ENCODE measurements around the gene MYO10.

MYO10 gene

DNA sequence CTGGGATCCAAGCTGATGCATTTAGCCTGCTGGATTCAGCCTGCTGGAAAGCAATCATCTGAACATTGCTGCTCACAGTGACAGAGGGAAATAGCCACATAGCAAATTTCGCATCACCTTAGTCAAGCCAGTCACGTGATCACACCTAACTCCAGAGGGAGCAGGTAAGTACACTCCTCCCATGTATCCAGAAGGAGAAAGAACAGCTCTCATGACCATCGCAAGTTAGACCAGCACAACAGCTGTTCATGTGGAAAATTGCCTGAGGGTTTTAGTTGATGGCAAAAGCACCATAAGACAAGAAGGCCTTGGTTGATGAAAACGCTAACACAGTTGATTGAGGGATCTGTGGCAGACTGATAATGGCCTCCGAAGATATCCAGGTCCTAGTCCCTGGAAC lies 34.2 kb upstream of the MYO10 start:
- no peaks in the 10 kb centered on the region for H3K9me3 ChIP-seq (ENCODE audit: control insufficient read depth in 2 of 2, low read length in 2 of 2)
- H3K36me3 ChIP-seq (ENCODE audit: control insufficient read depth in 2 of 2, insufficient read depth in 2 of 2, low read length in 2 of 2): no peaks in the 10 kb centered on the region
- no peaks in the 10 kb centered on the region for H3K4me1 ChIP-seq (ENCODE audit: control insufficient read depth, insufficient read depth, low read length)
- H3K9ac ChIP-seq (ENCODE audit: low read length in 2 of 2): no peak overlapping the region
- no peak overlapping the region for H3K4me3 ChIP-seq (ENCODE audit: low read length in 2 of 2)
- no peaks in the 10 kb centered on the region for H3K27me3 ChIP-seq (ENCODE audit: control insufficient read depth in 1 of 2, insufficient read depth in 2 of 2, low read length in 2 of 2)
- H3K27ac ChIP-seq (ENCODE audit: low read length): no peak overlapping the region

DNA sequence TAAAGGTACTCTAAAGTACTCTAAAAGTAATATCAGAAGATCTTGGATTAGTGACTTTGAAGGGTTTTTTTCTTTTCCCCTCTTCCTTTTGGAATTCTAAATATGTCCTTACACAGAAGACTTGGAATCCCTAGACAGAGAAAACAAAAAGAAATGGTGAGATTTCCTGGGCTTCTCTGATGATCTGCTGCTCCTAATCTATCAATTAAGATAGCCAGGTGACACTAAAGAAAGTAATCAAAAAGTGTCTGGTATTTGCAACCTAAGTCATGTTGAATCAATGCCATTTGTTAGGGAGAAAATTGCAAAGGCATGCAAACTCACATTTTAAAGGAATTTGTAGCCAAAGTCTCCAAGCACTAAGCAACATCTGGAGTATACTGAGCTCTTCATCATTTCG lies 29.5 kb upstream of the MYO10 start:
- H3K4me3 ChIP-seq (ENCODE audit: low read length in 2 of 2): no peak overlapping the region
- no peaks in the 10 kb centered on the region for H3K9me3 ChIP-seq (ENCODE audit: control insufficient read depth in 2 of 2, low read length in 2 of 2)
- H3K4me1 ChIP-seq (ENCODE audit: control insufficient read depth, insufficient read depth, low read length): no peaks in the 10 kb centered on the region
- no peaks in the 10 kb centered on the region for H3K27me3 ChIP-seq (ENCODE audit: control insufficient read depth in 1 of 2, insufficient read depth in 2 of 2, low read length in 2 of 2)
- H3K9ac ChIP-seq (ENCODE audit: low read length in 2 of 2): no peak overlapping the region
- H3K36me3 ChIP-seq (ENCODE audit: control insufficient read depth in 2 of 2, insufficient read depth in 2 of 2, low read length in 2 of 2): no peaks in the 10 kb centered on the region
- H3K27ac ChIP-seq (ENCODE audit: low read length): no peak overlapping the region

GRCh38 chr5:16963821-16964220 lies 27.7 kb upstream of the MYO10 start:
- H3K27me3 ChIP-seq (ENCODE audit: control insufficient read depth in 1 of 2, insufficient read depth in 2 of 2, low read length in 2 of 2): no peaks in the 10 kb centered on the region
- H3K9me3 ChIP-seq (ENCODE audit: control insufficient read depth in 2 of 2, low read length in 2 of 2): no peaks in the 10 kb centered on the region
- H3K4me3 ChIP-seq (ENCODE audit: low read length in 2 of 2): no peak overlapping the region
- no peak overlapping the region for H3K27ac ChIP-seq (ENCODE audit: low read length)
- H3K9ac ChIP-seq (ENCODE audit: low read length in 2 of 2): no peak overlapping the region
- H3K4me1 ChIP-seq (ENCODE audit: control insufficient read depth, insufficient read depth, low read length): no peaks in the 10 kb centered on the region
- no peaks in the 10 kb centered on the region for H3K36me3 ChIP-seq (ENCODE audit: control insufficient read depth in 2 of 2, insufficient read depth in 2 of 2, low read length in 2 of 2)

GRCh38 chr5:16961131-16961530 lies 25.0 kb upstream of the MYO10 start:
- no peaks in the 10 kb centered on the region for H3K27me3 ChIP-seq (ENCODE audit: control insufficient read depth in 1 of 2, insufficient read depth in 2 of 2, low read length in 2 of 2)
- H3K9me3 ChIP-seq (ENCODE audit: control insufficient read depth in 2 of 2, low read length in 2 of 2): peaks cover 0 to 2% of the 10 kb centered on the region in 2 donors
- H3K9ac ChIP-seq (ENCODE audit: low read length in 2 of 2): no peak overlapping the region
- no peaks in the 10 kb centered on the region for H3K36me3 ChIP-seq (ENCODE audit: control insufficient read depth in 2 of 2, insufficient read depth in 2 of 2, low read length in 2 of 2)
- H3K27ac ChIP-seq (ENCODE audit: low read length): no peak overlapping the region
- H3K4me1 ChIP-seq (ENCODE audit: control insufficient read depth, insufficient read depth, low read length): no peaks in the 10 kb centered on the region
- no peak overlapping the region for H3K4me3 ChIP-seq (ENCODE audit: low read length in 2 of 2)

DNA sequence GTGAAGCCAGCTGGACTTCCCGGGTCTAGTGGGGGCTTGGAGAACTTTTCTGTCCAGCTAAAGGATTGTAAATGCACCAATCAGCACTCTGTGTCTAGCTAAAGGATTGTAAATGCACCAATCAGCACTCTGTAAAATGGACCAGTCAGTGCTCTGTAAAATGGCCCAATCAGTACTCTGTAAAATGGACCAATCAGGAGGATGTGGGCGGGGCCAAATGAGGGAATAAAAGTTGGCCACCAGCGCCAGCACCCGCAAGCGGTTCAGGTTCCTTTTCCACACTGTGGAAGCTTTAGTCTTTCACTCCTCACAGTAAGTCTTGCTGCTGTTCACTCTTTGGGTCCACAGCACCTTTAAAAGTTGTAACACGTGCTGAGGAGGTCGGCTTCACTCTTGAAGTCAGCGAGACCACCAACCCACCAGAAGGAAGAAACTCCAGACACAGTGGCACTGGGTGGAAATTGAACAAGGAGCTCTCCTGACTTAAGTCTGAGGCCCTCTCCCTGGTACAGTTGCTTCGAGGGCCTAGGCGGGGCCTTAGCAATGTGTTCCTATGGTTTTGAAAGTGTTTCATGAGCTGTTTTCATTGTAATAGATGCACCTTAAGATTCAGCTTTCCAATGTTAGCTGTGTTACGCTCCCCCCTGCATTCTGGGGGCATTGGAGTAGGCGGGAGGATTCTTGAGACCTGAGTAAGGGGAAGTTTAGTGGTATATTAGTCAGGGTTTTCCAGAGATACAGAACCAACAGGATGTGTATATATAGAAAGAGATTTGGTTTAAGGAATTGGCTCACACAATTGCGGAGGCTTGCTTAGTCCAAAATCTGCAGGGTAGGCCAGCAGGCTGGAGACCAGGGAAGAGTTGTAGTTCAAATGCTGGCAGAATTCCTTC lies 21.5 kb upstream of the MYO10 start:
- H3K4me3 ChIP-seq (ENCODE audit: low read length in 2 of 2): no peak overlapping the region
- no peaks in the 10 kb centered on the region for H3K27me3 ChIP-seq (ENCODE audit: control insufficient read depth in 1 of 2, insufficient read depth in 2 of 2, low read length in 2 of 2)
- no peak overlapping the region for H3K27ac ChIP-seq (ENCODE audit: low read length)
- H3K9ac ChIP-seq (ENCODE audit: low read length in 2 of 2): no peak overlapping the region
- peaks cover 0 to 2% of the 10 kb centered on the region in 2 donors for H3K9me3 ChIP-seq (ENCODE audit: control insufficient read depth in 2 of 2, low read length in 2 of 2)
- no peaks in the 10 kb centered on the region for H3K36me3 ChIP-seq (ENCODE audit: control insufficient read depth in 2 of 2, insufficient read depth in 2 of 2, low read length in 2 of 2)
- H3K4me1 ChIP-seq (ENCODE audit: control insufficient read depth, insufficient read depth, low read length): no peaks in the 10 kb centered on the region

GRCh38 chr5:16953729-16954128 lies 17.6 kb upstream of the MYO10 start:
- H3K9ac ChIP-seq (ENCODE audit: low read length in 2 of 2): no peak overlapping the region
- no peak overlapping the region for H3K4me3 ChIP-seq (ENCODE audit: low read length in 2 of 2)
- no peaks in the 10 kb centered on the region for H3K27me3 ChIP-seq (ENCODE audit: control insufficient read depth in 1 of 2, insufficient read depth in 2 of 2, low read length in 2 of 2)
- no peaks in the 10 kb centered on the region for H3K36me3 ChIP-seq (ENCODE audit: control insufficient read depth in 2 of 2, insufficient read depth in 2 of 2, low read length in 2 of 2)
- H3K9me3 ChIP-seq (ENCODE audit: control insufficient read depth in 2 of 2, low read length in 2 of 2): peaks cover 0 to 2% of the 10 kb centered on the region in 2 donors
- no peaks in the 10 kb centered on the region for H3K4me1 ChIP-seq (ENCODE audit: control insufficient read depth, insufficient read depth, low read length)
- no peak overlapping the region for H3K27ac ChIP-seq (ENCODE audit: low read length)

GRCh38 chr5:16952968-16953671 lies 17.0 kb upstream of the MYO10 start:
- Histone ChIP-seq H3K27me3 (ENCODE audit: control insufficient read depth in 1 of 2, insufficient read depth in 2 of 2, low read length in 2 of 2) (no peaks in the 10 kb centered on the region), H3K4me1 (ENCODE audit: control insufficient read depth, insufficient read depth, low read length) (no peaks in the 10 kb centered on the region), H3K27ac (ENCODE audit: low read length) (no peak overlapping the region), H3K9ac (ENCODE audit: low read length in 2 of 2) (no peak overlapping the region), H3K9me3 (ENCODE audit: control insufficient read depth in 2 of 2, low read length in 2 of 2) (peaks cover 0 to 2% of the 10 kb centered on the region in 2 donors), H3K4me3 (ENCODE audit: low read length in 2 of 2) (no peak overlapping the region), H3K36me3 (ENCODE audit: control insufficient read depth in 2 of 2, insufficient read depth in 2 of 2, low read length in 2 of 2) (no peaks in the 10 kb centered on the region)

DNA sequence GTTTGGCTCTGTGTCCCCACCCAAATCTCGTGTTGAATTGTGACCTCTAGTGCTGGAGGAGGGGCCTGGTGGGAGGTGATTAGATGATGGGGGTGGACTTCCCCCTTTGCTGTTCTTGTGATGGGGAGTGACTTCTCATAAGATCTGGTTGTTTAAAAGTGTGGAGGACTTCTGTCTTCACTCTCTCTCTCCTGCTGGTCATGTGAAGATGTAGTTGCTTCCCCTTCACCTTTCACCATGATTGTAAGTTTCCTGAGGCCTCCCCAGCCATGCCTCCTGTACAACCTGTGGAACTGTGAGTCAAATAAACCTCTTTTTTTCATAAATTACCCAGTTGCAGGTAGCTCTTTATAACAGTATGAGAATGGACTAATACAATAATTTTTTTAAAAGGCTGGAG lies 10.6 kb upstream of the MYO10 start:
- Histone ChIP-seq H3K9ac (ENCODE audit: low read length in 2 of 2) (no peak overlapping the region), H3K9me3 (ENCODE audit: control insufficient read depth in 2 of 2, low read length in 2 of 2) (peaks cover 3% of the 10 kb centered on the region in 2 donors), H3K27ac (ENCODE audit: low read length) (no peak overlapping the region), H3K4me3 (ENCODE audit: low read length in 2 of 2) (no peak overlapping the region), H3K4me1 (ENCODE audit: control insufficient read depth, insufficient read depth, low read length) (no peaks in the 10 kb centered on the region), H3K27me3 (ENCODE audit: control insufficient read depth in 1 of 2, insufficient read depth in 2 of 2, low read length in 2 of 2) (no peaks in the 10 kb centered on the region), H3K36me3 (ENCODE audit: control insufficient read depth in 2 of 2, insufficient read depth in 2 of 2, low read length in 2 of 2) (no peaks in the 10 kb centered on the region)

DNA sequence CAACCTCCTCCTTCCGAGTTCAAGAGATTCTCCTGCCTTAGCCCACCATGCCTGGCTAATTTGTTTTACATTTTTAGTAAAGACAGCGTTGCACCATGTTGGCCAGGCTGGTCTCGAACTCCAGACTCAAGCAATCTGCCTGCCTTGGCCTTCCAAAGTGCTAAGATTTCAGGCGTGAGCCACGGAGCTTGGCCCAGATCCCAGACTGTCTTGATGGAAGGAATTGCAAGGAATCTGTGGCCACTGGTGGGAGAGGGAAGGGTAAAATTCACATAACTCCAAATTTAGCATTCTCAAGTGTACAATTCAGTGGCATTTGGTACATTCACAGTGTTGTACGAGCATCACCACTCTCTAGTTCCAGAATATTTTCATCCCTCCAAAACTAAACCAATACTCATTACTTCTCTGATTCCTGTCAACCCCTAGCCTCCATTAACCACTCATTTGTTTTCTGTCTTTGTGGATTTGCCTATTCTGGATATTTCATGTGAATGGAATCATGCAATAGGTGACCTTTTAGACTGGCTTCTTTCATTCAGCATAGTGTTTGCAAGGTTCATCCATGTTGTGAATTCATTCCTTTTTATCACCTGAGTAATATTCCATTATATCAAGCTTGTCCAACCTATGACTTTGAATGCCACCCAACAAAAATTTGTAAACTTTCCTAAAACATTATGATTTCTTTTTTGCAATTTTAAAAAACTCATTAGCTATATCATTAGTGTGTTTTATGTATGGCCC lies 8.9 kb upstream of the MYO10 start:
- H3K4me3 ChIP-seq (ENCODE audit: low read length in 2 of 2): no peak overlapping the region
- no peaks in the 10 kb centered on the region for H3K36me3 ChIP-seq (ENCODE audit: control insufficient read depth in 2 of 2, insufficient read depth in 2 of 2, low read length in 2 of 2)
- no peak overlapping the region for H3K9ac ChIP-seq (ENCODE audit: low read length in 2 of 2)
- H3K4me1 ChIP-seq (ENCODE audit: control insufficient read depth, insufficient read depth, low read length): no peaks in the 10 kb centered on the region
- H3K27ac ChIP-seq (ENCODE audit: low read length): no peak overlapping the region
- no peaks in the 10 kb centered on the region for H3K27me3 ChIP-seq (ENCODE audit: control insufficient read depth in 1 of 2, insufficient read depth in 2 of 2, low read length in 2 of 2)
- H3K9me3 ChIP-seq (ENCODE audit: control insufficient read depth in 2 of 2, low read length in 2 of 2): peaks cover 3% of the 10 kb centered on the region in 2 donors

DNA sequence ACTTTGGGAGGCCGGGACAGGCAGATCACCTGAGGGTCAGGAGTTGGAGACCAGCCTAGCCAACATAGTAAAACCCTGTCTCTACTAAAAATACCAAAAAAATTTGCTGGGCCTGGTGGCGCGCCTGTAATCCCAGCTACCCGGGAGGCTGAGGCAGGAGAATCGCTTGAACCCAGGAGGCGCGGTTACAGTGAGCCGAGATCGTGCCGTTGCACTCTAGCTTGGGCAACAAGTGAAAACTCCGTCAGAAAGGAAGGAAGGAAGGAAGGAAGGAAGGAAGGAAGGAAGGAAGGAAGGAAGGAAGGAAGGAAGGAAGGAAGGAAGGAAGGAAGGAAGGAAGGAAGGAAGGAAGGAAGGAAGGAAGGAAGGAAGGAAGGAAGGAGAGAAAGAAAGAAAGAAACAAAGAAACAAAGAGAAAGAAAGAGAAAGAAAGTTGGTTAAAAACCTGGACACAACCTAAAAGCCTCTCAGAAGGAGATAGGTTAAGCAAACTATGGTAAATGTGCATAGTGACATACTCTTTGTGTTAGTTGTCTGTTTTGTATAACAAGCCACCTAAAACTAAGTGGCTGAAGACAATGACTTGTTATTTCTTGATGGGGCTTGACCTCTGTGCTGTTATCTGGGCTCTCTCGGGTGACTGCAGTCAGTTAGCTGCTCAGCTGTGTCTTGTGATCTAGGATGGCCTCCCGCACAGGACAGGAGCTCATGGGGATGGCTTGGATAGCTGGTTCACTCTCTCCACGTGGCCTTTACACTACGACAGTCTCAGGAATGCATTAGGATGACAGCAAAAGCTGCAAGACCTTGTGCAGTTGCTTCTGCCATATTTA lies 8.0 kb upstream of the MYO10 start:
- H3K9ac ChIP-seq (ENCODE audit: low read length in 2 of 2): no peak overlapping the region

More for the DNA sequence above, 8.0 kb upstream of the MYO10 start:
- peaks cover 3% of the 10 kb centered on the region in 2 donors for H3K9me3 ChIP-seq (ENCODE audit: control insufficient read depth in 2 of 2, low read length in 2 of 2)
- H3K4me1 ChIP-seq (ENCODE audit: control insufficient read depth, insufficient read depth, low read length): no peaks in the 10 kb centered on the region
- H3K27ac ChIP-seq (ENCODE audit: low read length): no peak overlapping the region
- H3K4me3 ChIP-seq (ENCODE audit: low read length in 2 of 2): no peak overlapping the region
- no peaks in the 10 kb centered on the region for H3K36me3 ChIP-seq (ENCODE audit: control insufficient read depth in 2 of 2, insufficient read depth in 2 of 2, low read length in 2 of 2)
- no peaks in the 10 kb centered on the region for H3K27me3 ChIP-seq (ENCODE audit: control insufficient read depth in 1 of 2, insufficient read depth in 2 of 2, low read length in 2 of 2)
